Activated T-cell treated with anti-CD3 and anti-CD28 coated beads, Interleukin-2, amount 50 U/mL, for 48 hours (primary cell): Measurements from ENCODE around the gene CAMK2A.

Experiments used
- DNase-seq, 2 experiments: peaks; one replicate each; pipeline ENCODE4 v3.0.0-alpha.2; 2020

Gene CAMK2A

DNA sequence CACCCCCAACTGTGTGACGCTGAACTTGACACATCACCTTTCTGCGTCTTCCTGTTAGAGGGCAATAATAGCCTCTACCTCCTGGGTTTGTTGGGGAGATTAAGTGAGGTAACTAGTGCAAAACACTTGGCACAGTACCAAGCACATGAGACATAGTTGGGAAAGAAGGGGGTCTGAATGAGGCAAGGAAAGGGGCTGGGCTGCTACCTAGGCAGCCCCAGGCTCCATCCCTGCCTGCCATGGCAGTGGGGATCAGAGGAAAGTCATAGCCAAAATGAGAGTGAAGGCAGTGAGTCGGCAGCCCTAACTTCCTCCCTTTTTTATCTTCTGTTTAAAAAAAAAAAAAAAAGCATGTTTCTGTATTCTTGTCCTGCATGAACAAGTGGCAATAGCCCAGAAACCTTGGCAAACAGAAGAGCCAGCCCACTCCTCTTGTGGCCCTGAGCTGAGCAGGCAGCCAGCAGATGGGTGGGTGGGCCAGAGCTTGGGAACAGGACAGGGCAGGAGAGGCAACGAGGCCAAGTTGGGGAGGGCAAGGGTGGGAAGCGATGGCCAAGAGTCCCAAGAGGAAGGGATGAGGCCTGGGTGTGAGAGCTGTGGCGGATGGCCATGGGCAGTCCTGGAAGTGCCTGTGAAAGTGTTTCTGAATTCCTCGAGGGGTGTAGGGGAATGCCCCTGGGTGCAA lies 11.4 kb downstream of the CAMK2A start:
- DNase-seq = no peak

DNA sequence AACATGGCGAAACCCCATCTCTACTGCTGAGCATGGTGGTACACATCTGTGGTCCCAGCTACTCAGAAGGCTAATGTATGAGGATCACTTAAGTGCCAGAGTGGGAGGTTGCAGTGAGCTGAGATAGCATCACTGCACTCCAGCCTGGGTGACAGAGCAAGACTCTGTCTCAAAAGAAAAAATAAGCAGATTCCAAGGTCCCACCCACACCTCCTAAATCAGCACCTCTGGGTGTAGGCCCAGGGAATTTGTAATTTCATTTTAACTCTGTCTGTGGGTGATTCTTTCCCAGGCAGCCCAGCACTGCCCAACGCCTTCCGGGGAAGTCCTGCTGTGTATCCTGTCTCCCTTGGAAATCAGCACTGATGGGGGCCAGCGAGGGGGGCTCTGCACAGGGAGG lies 12.5 kb downstream of the CAMK2A start:
- no peak for DNase-seq

DNA sequence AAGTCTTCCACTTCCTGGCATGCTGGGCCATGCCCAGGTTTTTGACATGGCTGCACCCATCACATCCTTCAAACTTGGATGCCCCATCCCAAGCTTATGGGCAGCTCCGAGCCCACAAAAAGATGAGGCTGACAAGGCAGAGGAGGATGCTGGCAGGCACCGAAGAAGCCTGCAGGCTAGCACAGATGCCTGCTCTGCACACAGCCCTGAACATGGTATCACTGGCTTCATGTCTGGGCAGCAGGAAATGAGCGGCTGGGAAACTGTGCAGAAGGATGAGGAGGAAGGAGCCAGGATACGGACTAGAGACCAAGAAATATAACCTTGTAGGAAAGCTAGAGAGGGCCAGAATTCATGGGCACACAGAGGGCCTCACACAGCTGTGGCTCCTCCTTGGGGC lies 14.8 kb downstream of the CAMK2A start:
- DNase-seq = no peak

DNA sequence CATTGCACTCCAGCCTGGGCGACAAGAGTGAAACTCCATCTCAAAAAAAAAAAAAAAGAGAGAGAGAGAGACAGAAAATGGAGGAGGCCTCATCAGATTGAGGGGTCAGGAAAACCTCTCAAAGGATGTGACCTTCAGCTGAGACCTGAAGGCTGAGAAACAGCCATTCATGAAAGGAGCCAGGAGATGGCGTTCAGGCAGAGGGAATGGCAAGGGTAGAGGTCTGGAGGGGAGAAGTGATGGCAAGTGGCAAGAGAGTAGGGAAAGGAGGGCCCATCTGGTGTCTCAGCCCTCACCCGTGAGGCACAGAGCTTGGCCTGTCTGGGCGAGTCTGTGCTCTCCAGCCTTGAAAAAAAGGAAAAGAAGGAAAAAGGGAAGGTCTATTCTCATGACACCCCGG lies 17.0 kb downstream of the CAMK2A start:
- DNase-seq = no peak

DNA sequence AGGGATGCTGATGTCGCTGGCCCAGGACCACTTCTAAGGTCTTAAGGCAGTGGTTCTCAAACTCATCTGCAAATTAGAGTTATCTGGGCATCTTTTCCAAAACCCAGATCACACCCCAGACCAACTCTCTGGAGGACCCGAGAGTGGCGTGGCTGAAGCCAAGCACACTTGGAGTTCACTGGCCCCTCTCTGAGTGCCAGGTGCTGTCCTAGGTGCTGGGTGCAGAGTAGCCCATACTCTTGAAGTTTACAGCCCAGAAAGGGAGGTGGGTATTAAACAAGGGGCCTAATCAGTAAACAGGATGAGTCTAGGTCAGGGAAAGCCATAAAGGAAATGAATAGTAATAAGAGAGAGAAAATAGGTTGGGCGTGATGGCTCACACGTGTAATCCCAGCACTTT lies 17.6 kb downstream of the CAMK2A start:
- DNase-seq = no peak

DNA sequence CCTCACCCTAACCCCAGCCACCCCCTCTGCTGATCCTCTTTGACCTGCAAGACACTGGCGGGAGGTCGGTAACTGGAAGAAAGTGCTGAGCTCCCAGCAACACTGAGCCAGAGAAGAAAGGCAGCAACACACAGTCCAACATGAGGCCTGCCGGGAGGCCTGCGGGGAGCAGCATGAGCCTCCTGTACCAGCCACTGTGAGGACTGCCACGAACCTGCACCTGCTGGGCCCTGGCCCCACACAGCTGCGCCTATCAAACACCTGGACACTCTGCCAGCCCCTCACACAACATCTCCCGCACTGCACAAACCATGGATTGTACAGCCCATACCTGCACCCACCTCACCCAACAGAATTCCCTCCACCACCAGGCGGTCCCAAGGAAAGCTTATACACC lies 18.3 kb downstream of the CAMK2A start:
- DNase-seq = no peak

DNA sequence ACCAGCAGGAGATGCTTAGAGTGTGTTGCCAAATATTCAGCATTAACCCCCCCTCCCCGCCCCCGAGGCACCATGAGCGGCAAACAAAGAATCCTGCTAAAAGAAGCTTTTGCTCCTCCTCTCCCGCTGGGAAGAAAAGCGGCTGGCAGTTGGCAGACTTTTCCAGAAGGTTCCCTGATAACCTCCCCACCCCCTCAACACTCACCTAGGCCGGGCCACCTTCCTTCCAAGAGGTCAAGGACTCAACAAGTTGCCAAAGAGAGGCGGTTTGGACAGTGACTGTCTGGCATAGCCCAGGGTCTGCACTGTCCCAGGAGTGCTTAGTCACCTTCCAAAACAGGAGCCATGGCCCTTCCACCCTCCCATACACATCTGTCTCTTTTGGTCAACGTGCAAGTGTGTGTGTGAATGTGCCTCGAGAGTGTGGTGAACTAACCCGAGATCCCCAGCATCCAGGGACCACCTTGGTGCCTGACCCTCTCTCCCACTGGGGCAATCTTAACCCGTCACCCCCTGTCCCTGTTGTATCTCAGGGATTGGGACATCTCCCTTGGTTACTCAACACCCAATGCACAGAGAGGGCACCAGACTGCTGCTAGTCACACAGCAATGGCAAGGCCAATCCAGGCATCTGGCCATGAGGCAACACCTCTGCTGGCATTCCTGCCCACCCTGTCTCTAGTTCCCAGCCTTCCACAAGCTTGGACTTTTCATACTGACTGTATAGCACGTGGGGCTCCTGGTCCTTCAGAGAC lies 18.9 kb downstream of the CAMK2A start:
- DNase-seq = no peak

DNA sequence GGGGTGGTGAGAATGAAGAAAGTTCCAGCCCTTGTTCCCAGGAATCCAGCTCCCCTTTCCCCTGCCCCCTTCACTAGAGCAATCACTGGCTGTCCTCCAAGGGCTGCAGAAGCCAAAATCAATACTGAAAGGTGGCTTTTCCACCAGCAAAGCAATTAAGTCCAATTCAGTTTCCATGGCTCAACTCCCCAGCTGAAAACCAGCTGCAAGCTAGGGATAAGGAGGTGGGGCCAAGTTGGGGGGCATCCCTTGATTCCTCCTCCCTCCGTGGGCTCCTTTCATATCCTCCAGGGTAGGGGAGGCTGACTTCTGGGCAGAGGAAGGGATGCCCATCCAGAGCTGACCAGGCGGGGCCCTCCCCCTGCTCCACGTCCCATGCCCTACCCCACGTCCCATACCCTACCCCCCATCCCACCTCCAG lies 22.7 kb downstream of the CAMK2A start:
- DNase-seq = no peak

DNA sequence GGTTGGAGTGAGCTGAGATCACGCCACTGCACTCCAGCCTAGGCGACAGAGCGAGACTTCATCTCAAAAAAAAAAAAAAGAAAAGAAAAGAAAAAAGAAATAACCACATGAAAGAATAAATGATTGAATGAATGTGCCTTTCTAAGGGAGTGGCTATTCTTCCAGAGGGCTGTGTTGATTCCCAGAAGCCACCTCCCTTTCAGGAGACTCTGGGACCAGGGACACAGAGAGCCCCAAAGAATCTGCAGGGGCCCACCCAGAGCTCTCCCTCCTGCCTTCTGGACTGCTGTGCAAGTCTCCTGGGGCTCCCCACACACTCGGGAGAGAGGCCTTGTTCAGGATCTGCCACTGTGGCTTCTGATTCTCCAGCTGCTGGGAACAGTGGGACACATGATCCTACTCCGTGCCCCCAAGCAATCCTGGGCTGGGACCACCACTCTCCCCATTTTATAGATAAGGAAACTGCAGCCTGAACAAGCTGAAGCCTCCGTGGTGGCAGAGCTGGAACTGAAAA lies 23.6 kb downstream of the CAMK2A start:
- DNase-seq = no peak

DNA sequence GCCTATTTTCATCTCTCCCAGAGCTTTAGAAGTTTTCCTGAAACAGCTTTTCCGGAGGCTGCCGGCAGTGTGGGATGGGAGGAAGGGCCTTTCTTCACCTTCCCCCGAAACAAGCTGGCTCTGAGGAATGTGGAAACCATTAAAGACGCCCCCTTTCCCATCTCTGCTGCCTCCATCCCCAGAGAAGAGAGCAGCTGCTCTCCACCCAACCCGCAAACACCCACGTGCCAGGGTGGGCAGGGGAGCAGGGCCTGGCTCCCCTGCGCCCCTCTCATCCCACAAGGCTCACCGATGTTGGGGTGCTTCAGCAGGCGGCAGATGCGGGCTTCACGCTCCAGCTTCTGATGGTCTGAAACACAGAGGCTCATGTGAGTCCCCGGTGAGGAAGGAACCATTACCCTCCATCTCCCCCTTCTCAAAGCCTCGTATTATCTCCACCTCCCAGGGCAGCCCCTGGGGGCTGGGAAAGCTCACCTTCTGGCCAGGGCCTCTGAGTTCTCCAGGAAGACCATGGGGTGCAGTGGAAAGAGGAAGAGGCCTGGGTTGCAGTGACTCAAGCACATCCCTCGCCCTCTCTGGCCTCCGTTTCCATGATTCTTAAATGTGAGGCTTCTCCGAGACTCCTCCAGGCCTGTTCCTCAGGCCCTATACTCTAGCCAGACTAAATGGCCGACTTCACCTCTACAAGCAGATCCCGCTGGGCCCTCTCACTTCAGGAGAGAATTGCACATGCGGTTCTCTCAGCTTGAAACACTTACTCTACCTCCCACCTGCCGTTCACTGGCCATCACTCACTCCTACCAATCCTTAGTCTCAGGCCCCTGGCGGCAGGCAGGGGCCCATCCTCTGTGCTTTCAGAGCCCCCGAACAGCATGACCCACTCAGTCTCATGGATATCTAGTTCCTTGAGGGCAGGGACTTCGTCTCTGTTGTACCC lies 24.6 kb downstream of the CAMK2A start:
- DNase-seq = no peak

DNA sequence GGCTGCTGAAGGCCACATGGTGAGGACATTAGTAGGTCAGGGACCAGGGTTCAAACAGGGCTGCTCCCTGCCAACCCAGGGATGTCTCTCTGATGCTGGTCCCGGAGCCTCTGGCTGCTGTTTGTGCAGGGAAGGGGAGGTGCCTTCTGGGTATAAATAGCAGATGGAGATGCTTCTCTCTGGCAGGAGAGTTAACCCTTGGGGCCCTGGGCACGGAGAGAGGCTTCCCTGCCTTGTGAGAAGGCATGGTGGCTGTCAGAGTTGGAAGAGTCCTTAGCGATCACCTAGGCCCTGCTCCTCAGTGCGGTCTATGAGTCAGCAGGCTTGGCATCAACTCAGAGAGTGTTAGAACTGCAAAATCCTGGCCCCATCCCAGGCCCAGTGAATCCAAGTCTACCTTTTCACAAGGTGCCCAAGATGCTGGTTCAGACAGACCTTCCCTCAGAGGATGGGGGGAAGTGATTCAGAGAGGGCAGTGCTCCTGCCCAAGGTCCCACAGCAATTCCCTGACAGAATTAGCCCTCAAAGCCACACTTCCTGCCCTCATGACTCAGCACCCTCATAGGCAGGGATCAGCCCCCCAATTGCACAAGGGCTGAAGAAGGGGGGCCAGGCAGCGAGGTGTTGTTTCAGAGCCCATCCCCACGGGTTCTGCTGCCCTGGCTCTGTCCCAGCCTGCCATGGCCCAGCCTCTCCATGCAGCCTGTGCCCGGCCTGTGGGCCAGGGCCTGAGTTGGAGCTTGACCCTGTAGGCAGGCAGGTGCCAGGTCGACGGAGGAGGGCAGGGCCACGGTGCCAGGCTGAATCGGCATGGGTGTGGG lies 25.6 kb downstream of the CAMK2A start:
- DNase-seq = no peak

DNA sequence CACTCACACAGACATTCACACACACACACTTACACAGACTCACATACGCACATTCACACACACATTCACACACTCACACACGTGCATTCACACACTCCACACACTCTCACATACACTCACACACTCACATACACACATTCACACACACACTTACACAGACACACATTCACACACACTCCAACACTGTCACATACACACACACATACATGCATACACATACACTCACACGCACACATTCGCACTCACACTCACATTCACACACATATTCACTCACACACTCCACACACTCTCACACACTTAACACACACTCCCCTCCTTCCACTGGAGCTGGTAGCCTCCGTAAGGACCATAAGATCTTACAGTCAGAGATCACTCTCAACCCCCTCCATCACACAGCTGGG lies 26.2 kb downstream of the CAMK2A start:
- DNase-seq = no peak

DNA sequence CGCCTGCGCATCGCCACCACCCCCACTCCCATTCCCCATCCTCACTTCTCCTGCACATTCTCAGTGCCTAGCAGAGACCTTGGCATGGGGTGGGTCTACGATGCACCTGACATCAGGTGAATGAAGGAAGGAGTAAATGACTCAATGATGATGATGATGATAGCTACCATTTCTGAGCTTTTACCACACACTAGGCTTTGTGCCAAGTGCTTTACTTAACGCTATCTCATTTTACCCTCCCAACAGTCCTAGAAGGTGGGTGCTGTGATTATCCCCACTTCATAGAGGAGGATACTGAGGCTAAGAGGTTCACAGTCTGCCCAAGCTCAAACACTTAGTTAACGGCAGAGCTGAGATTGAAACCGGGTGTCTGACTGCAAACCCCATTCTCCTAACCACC lies 27.1 kb downstream of the CAMK2A start:
- no peak for DNase-seq

DNA sequence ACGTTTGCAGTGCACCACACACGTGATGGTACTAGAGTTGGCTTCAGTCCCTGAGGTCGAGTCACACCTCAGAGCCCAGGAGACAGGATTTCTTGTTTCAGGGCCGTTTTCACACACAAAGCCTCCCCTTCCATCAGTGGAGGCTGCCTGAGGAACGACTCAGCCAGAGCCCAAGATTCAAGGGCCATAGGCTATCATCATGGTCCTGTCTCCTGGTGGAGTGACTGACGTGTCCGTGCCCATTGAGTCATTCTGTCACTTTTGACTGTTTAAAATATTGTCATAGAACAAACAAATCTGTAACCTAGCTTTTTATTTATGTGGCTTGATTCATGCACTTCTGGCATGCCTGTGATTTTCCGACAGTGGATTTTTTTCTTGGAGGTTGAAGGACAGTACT lies 28.3 kb downstream of the CAMK2A start:
- no peak for DNase-seq

DNA sequence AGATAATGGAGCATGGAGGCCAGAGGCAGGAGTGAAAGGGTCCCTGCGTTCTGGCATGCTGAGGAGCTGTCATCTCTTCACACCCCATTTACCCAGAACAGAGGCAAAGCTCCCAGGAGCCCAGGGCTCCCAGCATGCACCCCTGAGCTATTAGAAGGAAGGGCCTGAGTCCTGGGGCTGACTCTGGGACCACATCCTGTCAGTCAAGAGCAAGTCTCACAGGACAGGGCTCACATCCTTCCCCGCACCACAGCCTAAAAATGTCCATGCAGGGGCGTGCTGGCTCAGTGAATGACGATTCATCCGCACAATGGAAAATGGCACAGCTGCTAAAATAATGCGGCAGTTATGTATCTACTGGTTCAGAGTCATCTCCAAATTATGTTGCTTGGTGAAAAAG lies 31.4 kb downstream of the CAMK2A start:
- no peak for DNase-seq

DNA sequence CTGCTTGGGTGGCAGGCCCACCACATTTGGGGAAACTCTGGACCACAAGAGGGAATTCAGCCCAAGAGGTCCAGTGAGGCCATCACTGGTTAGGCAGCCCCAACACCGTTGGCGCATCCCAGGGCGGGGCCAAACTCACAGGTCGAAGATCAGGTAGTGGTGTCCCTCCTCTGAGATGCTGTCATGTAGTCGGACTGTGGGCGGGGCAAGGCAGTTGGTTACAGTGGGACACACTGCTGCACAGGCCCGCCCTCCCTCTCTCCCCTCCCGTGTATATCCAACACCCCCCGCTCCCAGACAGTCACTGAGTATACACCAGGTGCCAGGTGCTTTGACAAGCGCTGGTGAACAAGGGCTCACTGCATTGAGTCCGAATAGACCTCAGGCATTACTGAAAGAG lies 32.1 kb downstream of the CAMK2A start:
- no peak for DNase-seq

DNA sequence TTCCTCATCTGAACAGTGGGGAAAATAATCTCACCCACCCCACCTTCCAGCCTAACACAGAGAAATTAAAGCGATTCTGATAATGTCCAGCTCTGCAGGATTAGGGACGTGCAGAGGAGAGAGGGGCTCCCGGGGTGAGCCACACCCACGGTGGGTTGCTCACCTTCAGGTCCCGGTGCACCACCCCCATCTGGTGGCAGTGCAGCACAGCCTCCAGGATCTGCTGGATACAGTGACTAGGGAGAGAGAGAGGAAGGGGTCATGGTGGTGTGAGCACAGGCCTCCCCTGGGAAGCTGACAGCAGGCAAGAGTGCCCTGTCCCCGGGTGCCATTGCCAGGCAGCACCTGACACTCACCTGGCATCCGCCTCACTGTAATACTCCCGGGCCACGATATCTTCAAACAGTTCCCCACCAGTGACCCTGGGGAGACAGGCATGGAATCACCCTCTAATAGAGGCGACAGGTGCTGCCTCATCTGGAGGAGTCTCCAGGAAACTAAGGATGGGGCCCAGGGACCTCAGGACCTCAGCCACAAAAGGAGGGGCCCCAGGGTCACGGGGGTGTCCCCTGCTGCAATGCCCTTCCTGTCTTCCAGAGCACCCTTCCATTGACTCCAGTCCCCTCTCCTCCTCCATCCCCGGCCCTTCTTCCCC lies 33.0 kb downstream of the CAMK2A start:
- no peak for DNase-seq

DNA sequence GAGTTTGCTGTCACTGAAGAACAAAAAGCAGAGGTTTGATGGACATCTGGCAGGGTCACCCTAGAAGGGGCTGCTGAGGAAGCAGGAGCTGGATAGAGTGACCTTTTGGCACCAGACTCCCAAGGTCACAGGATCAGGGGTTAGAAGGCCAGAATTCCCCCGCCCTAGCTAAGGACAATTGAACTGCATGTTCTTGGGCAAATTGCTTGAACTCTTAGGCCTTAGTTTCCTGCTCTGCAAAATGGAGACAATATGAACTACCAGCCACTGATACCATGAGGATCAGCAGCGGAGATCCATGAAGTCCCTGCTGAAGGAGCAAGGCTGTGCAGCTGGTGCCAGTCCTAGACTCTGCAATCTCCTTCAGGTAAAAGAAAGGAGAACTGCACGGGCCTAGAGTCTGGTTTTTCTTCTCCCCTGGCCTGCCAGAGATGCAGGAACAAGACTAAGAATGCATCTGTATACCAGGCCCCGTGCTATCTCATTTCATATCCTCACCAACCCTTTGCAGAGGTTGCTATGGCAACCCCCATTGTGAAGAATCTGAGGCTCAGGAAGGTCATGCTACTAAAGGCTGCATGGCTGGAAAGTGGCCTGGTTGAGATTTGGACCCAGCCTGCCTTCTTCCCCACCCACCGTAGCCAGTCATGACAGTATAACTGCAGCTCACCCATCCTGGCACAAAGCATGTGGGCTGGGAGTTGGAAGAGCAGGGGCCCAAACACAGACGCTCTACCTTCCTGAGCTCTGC lies 33.7 kb downstream of the CAMK2A start:
- no peak for DNase-seq

DNA sequence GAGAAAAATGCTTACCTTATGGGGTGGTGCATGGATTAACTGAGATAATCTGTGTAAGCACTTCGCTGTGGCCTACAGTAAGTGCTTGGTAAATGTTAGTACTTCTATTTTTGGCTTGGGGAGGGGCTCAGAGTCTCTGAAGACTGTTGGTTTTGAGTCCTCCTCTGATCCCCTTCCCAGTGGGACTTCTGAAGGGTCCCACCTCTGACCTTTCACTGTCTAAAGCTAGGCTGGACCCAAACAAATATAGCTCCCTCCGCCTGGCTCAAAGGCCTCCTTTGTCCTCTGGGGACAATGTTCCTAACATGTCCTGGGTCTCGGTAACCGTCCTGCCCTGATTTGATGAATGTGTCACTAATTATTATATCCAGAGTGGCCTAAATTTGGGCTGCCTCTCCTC lies 34.8 kb downstream of the CAMK2A start:
- no peak for DNase-seq

DNA sequence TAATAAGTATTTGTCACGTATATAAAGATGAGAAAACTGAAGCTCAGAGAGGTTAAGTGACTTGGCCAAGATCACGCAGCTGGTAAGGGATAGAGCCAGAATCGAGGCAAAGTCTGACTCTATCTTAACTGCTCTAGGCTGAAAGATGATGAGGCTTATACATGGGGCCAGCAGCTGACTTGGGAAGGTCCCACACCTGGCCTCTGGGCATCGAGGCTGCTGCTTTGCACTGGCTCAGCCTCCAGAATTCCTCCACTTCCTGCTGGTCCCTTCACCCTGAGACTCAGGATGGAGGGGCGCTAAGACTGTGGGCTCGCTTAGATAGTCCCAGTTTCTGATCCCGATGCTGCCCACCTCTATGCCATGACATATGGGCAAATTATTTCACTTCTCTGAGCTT lies 35.2 kb downstream of the CAMK2A start:
- DNase-seq = no peak
